ENCODE results near the gene SMKR1. TPM values are rescaled to one million over a fixed set of nuclear protein-coding genes. Genes with fewer than 3 reads are reported as not detected.

Gene SMKR1
- total and polyA plus RNA-seq, 12 donors, result 0.72 to 4.6 (median 1.9) TPM; not detected in 2

GRCh38 chr7:129461809-129462208 lies 40.5 kb upstream of the SMKR1 start:
- DNase-seq, result no peak
- Histone ChIP-seq H3K9me3 (replicated peaks in 1 of 3) (no peaks in the 10 kb centered on the region), H3K4me1 (replicated peaks in 1 of 2) (no peaks in the 10 kb centered on the region), H3K36me3 (replicated peaks in 1 of 2) (no peaks in the 10 kb centered on the region), H3K4me3 (no peak overlapping the region), H3K27ac (no peak overlapping the region), H3K27me3 (no peaks in the 10 kb centered on the region)
- TF ChIP-seq CTCF (IDR thresholded peaks at IDR 0.05), result no peak
- TF ChIP-seq POLR2A (IDR thresholded peaks at IDR 0.05), result no peak
- intact Hi-C loops (cut with DNase I), result loop anchor here in 1 of 2 donors (10.0 kb wide), 1 partner anchor 247 kb away; no protein-coding TSS in a partner anchor
- WGBS, 4 donors, result 96 to 100% (median 97%) methylated on average over 2 of the region's 2 CpGs

GRCh38 chr7:129462420-129462819 lies 39.9 kb upstream of the SMKR1 start:
- H3K27me3 ChIP-seq, result no peaks in the 10 kb centered on the region

GRCh38 chr7:129464194-129464593 lies 38.1 kb upstream of the SMKR1 start:
- H3K27me3 ChIP-seq, result no peaks in the 10 kb centered on the region
- no peak for DNase-seq
- intact Hi-C loops (cut with DNase I), result loop anchor here in 1 of 2 donors (10.0 kb wide), 1 partner anchor 249 kb away; no protein-coding TSS in a partner anchor
- H3K36me3 ChIP-seq (replicated peaks in 1 of 2), result no peaks in the 10 kb centered on the region
- H3K4me3 ChIP-seq, result no peak overlapping the region
- TF ChIP-seq CTCF (IDR thresholded peaks at IDR 0.05) (no peak), POLR2A (IDR thresholded peaks at IDR 0.05) (no peak)
- H3K9me3 ChIP-seq (replicated peaks in 1 of 3), result no peaks in the 10 kb centered on the region
- WGBS, 4 donors, result 90 to 97% (median 96%) methylated on average over 4 of the region's 4 CpGs
- no peaks in the 10 kb centered on the region for H3K4me1 ChIP-seq (replicated peaks in 1 of 2)
- H3K27ac ChIP-seq, result no peak overlapping the region

More at GRCh38 chr7:129462420-129462819, 39.9 kb upstream of the SMKR1 start:
- TF ChIP-seq CTCF (IDR thresholded peaks at IDR 0.05), result no peak
- no peak for TF ChIP-seq POLR2A (IDR thresholded peaks at IDR 0.05)
- no peaks in the 10 kb centered on the region for H3K9me3 ChIP-seq (replicated peaks in 1 of 3)
- intact Hi-C loops (cut with DNase I), result loop anchor here in 1 of 2 donors (10.0 kb wide), 1 partner anchor 248 kb away; no protein-coding TSS in a partner anchor
- no peaks in the 10 kb centered on the region for H3K36me3 ChIP-seq (replicated peaks in 1 of 2)
- no peak for DNase-seq
- H3K27ac ChIP-seq, result no peak overlapping the region
- 63 to 67% (median 64%) methylated on average over 1 of the region's 1 CpG for WGBS, 4 donors
- H3K4me1 ChIP-seq (replicated peaks in 1 of 2), result no peaks in the 10 kb centered on the region
- H3K4me3 ChIP-seq, result no peak overlapping the region

GRCh38 chr7:129465080-129465479 lies 37.3 kb upstream of the SMKR1 start:
- H3K36me3 ChIP-seq (replicated peaks in 1 of 2), result no peaks in the 10 kb centered on the region
- 80 to 85% (median 84%) methylated on average over 2 of the region's 2 CpGs for WGBS, 4 donors
- H3K4me3 ChIP-seq, result no peak overlapping the region
- intact Hi-C loops (cut with DNase I), result loop anchor here in 1 of 2 donors (10.0 kb wide), 1 partner anchor 250 kb away; no protein-coding TSS in a partner anchor
- H3K9me3 ChIP-seq (replicated peaks in 1 of 3), result no peaks in the 10 kb centered on the region
- TF ChIP-seq CTCF (IDR thresholded peaks at IDR 0.05) (no peak), POLR2A (IDR thresholded peaks at IDR 0.05) (no peak)
- H3K27me3 ChIP-seq, result no peaks in the 10 kb centered on the region
- no peak overlapping the region for H3K27ac ChIP-seq
- DNase-seq, result no peak
- H3K4me1 ChIP-seq (replicated peaks in 1 of 2), result no peaks in the 10 kb centered on the region

Measured in adrenal gland (tissue), 12 donors.